ENCODE measurements around the gene HMGCS2. TPM values are rescaled to one million over a fixed set of nuclear protein-coding genes. Genes with fewer than 3 reads are reported as not detected.

The HMGCS2 gene
- total RNA-seq, 1 donor from 2014 or later: not detected

DNA sequence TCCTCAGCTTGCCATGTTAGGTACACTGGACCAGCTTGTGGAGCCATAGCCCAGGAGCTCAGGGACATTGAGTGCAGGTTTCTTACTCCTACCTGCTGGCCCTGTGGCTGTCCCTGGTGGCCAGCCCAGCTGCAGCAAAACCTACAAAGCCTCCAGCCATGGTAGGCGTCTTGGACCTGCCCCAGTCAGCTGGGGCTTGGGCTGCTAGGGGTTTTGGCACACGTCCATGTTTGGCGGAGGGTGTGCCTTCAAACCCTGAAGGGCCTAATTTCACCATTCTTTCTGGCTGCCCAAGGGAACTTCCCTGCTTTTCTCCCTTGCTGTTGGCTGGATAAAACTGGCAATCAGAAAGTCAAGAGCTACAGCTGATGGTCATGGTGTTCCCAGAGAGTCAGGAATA lies 25.4 kb downstream of the HMGCS2 start:
- Mint-ChIP-seq H3K4me1 (ENCODE audit: low read depth) (peaks cover 10% of the 10 kb centered on the region), H3K9me3 (no peaks in the 10 kb centered on the region), H3K4me3 (ENCODE audit: low read depth) (no peak overlapping the region), H3K27me3 (ENCODE audit: low read depth) (no peaks in the 10 kb centered on the region), H3K27ac (no peak overlapping the region), H3K36me3 (ENCODE audit: low read depth) (peaks cover 24% of the 10 kb centered on the region)
- no peak for DNase-seq (ENCODE audit: low spot score)
- intact Hi-C loops (cut with micrococcal nuclease): no loop called here

DNA sequence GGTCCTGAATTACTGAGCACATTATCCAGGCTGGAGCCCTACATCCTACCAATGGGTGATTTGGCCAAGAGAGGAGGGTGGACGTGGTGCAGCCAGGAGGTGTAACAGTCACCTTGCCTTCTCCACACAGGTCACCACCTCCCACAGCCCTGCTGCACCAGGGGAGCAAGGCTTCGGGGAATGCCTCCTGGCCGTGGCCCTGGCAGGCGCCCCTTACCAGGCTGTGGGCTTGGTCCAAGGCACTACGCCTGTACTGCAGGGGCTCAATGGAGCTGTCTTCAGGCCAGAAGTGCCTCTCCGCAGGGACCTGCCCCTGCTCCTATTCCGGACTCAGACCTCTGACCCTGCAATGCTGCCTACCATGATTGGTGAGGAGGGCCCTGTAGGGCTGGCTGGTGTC lies 26.0 kb downstream of the HMGCS2 start:
- no peak for DNase-seq (ENCODE audit: low spot score)
- H3K4me1 Mint-ChIP-seq (ENCODE audit: low read depth): peaks cover 10% of the 10 kb centered on the region
- peaks cover 28% of the 10 kb centered on the region for H3K36me3 Mint-ChIP-seq (ENCODE audit: low read depth)
- no peak overlapping the region for H3K4me3 Mint-ChIP-seq (ENCODE audit: low read depth)
- no peaks in the 10 kb centered on the region for H3K9me3 Mint-ChIP-seq
- intact Hi-C loops (cut with micrococcal nuclease): no loop called here
- H3K27me3 Mint-ChIP-seq (ENCODE audit: low read depth): no peaks in the 10 kb centered on the region
- H3K27ac Mint-ChIP-seq: no peak overlapping the region

DNA sequence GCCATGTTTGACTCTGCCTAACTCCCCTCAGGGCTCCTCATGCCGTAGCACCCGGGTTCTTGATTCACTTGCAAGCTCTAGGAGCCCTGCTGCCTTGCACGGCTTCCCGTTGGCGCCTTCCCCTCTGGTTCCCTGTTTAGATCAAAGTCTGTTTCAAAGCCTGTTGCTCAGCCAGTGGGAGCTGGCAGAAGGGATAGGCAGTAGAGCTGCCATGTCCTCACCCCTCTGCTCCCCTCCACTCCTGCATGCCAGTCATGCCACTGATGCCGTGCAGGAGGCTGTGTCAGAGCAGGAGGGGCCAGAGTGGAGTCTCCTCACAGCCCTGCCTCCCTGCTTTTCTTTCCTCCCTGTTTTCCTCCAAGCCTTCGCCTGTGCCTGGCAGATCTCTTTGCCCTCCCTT lies 26.5 kb downstream of the HMGCS2 start:
- no peak for DNase-seq (ENCODE audit: low spot score)
- H3K4me3 Mint-ChIP-seq (ENCODE audit: low read depth): no peak overlapping the region
- peaks cover 10% of the 10 kb centered on the region for H3K4me1 Mint-ChIP-seq (ENCODE audit: low read depth)
- H3K36me3 Mint-ChIP-seq (ENCODE audit: low read depth): peaks cover 30% of the 10 kb centered on the region
- no peaks in the 10 kb centered on the region for H3K27me3 Mint-ChIP-seq (ENCODE audit: low read depth)
- intact Hi-C loops (cut with micrococcal nuclease): no loop called here
- no peak overlapping the region for H3K27ac Mint-ChIP-seq
- H3K9me3 Mint-ChIP-seq: no peaks in the 10 kb centered on the region

DNA sequence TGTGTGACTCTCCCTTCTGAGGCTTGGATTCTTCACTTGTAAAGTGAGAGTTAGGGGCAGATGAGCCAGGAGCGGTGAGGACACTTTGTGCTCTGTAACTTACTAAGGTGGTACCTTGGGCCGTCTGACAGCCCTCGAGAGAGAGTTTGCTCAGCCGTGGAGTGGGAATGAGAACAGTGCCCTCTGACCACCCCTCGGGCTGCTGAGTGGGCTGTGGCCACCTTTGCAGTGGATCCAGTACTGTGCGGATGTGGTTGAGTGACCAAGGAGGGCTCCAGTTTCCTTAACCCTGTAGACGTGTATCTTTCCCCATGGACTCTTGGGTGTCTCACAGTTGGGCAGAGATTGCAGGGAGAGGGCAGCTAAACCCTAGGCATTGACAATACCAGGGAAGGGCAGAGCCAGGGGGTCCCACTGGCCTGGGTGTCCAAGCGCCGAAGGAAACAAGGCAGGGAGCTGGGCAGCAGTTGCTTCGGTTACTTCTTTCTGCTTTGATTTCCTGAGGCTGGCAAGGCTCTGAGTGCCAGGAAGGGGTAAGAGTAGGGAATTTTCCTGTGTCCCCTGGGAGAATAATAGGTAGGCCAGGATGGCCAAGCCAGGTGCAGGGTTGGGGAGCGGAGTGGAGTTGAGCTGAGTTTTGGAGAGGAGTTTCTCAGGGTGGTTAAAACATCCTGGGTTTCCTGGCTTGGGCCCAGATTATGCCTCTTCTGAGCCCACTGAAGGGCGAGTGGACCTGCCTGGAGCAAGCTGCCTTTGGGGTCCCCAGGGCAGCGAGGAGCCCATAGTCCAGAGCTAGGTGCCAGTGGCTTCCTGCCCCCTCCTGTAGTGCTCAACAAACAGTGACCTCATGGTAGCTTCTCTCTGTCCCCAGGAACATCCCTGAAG lies 27.6 kb downstream of the HMGCS2 start:
- H3K36me3 Mint-ChIP-seq (ENCODE audit: low read depth): peaks cover 35% of the 10 kb centered on the region
- intact Hi-C loops (cut with micrococcal nuclease): no loop called here
- DNase-seq (ENCODE audit: low spot score): no peak
- H3K4me3 Mint-ChIP-seq (ENCODE audit: low read depth): no peak overlapping the region
- peaks cover 7% of the 10 kb centered on the region for H3K4me1 Mint-ChIP-seq (ENCODE audit: low read depth)
- H3K27me3 Mint-ChIP-seq (ENCODE audit: low read depth): no peaks in the 10 kb centered on the region
- no peaks in the 10 kb centered on the region for H3K9me3 Mint-ChIP-seq
- H3K27ac Mint-ChIP-seq: no peak overlapping the region

DNA sequence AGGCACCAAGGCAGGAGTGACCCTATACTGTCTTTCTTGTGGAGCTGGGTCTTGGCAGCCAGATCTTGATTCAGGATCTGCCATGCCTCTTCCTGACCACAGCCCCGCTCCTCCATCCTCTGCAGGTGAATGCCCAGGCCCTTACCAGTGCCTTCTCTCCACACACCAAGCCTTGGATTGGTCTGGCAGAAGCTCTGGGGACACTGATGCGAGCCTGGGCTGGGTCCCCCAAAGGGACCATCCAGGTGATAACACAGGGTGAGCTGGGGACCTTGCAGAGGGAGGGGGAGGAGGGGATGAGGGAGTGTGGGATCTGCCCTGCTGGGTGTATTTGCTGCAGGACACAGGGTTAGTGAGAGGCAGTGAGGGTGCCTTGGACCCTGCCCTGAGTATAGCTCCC lies 28.4 kb downstream of the HMGCS2 start:
- no peak overlapping the region for H3K27ac Mint-ChIP-seq
- intact Hi-C loops (cut with micrococcal nuclease): no loop called here
- H3K9me3 Mint-ChIP-seq: no peaks in the 10 kb centered on the region
- no peaks in the 10 kb centered on the region for H3K27me3 Mint-ChIP-seq (ENCODE audit: low read depth)
- H3K36me3 Mint-ChIP-seq (ENCODE audit: low read depth): peaks cover 44% of the 10 kb centered on the region
- no peak for DNase-seq (ENCODE audit: low spot score)
- no peak overlapping the region for H3K4me3 Mint-ChIP-seq (ENCODE audit: low read depth)
- H3K4me1 Mint-ChIP-seq (ENCODE audit: low read depth): peaks cover 5% of the 10 kb centered on the region

DNA sequence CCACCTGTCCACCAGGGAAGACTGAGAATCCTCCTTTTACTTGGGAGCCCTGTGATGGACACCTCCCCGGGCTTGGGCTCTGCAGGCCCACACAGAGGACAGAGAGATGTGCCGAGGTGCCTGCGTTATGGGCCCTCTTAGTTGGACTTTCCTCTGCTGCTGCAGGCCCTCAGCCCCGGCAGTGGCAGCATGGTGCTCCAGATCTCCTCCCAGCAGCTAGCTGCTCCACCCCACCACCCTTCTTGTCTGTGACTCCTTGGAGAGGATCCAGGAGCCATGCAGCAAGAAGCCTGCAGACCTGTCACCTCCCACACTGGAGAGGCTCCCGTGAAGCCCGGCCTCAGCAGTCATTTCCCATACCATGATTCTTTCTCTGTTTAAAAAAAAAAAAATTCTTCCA lies 29.6 kb downstream of the HMGCS2 start:
- Mint-ChIP-seq H3K9me3 (no peaks in the 10 kb centered on the region), H3K4me3 (ENCODE audit: low read depth) (no peak overlapping the region), H3K36me3 (ENCODE audit: low read depth) (peaks cover 48% of the 10 kb centered on the region), H3K4me1 (ENCODE audit: low read depth) (peaks cover under 1% of the 10 kb centered on the region), H3K27ac (no peak overlapping the region), H3K27me3 (ENCODE audit: low read depth) (no peaks in the 10 kb centered on the region)
- intact Hi-C loops (cut with micrococcal nuclease): no loop called here
- no peak for DNase-seq (ENCODE audit: low spot score)

DNA sequence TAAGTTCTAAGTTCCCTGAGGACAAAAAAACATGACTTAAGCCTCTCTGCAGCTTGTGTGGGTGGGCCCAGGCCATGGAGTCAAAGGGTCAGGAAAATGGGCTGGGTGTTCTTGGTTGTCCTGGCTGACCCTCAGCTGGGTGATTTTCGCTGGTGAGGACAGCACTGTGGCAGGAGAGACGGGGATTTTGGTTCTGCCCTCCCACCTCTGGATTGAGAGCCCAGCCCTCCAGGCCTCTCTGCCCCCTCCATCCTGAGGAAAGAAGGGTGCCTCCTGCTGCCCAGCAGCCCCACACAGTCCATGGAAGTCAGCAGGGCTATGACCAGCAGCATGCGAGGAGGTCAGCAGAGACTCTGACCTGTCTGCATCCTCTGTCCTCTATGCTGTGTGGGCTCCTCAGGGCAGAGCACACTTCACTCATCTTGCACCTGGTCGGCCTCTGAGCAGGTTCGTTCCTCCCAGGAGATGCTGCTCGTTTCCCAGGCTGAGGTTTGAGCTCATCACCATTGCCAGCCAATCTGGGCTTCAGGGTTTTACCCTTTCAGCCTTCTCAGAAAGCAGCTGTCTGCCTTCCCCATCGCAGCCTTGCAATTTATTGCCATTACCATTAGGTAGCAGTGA lies 30.5 kb downstream of the HMGCS2 start:
- H3K27me3 Mint-ChIP-seq (ENCODE audit: low read depth): no peaks in the 10 kb centered on the region
- H3K9me3 Mint-ChIP-seq: no peaks in the 10 kb centered on the region
- no peaks in the 10 kb centered on the region for H3K4me1 Mint-ChIP-seq (ENCODE audit: low read depth)
- H3K36me3 Mint-ChIP-seq (ENCODE audit: low read depth): peaks cover 50% of the 10 kb centered on the region
- no peak overlapping the region for H3K27ac Mint-ChIP-seq
- intact Hi-C loops (cut with micrococcal nuclease): no loop called here
- no peak for DNase-seq (ENCODE audit: low spot score)
- no peak overlapping the region for H3K4me3 Mint-ChIP-seq (ENCODE audit: low read depth)

DNA sequence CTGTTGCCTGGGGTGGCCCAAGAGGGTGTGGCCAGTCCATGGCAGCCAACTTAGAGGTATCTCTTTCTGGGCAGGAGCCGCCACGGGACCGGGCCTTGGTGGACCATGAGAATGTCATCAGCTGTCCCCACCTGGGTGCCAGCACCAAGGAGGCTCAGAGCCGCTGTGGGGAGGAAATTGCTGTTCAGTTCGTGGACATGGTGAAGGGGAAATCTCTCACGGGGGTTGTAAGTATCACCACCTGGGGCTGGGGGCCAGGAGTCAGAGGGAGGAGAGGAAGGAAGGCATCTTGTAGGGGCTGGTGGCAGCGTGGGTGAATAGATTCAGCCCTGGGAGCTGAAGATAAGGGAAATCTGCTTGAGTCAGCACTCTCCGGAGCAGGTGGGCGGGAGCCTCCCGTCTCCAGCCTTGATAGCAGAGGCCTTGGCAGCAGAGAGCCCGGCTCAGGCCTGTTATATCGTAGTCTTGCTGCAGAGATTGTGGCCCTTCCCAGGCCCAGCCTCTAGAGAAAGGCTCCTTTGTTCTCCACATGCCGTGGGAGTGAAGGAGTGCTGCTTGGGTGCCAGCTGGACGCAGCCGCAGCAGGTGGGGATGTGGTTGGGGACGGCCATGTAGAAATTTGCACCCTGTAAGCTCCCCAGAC lies 31.5 kb downstream of the HMGCS2 start:
- no peaks in the 10 kb centered on the region for H3K4me1 Mint-ChIP-seq (ENCODE audit: low read depth)
- no peak overlapping the region for H3K4me3 Mint-ChIP-seq (ENCODE audit: low read depth)
- peak overlapping the region; percentile 1 for H3K27ac Mint-ChIP-seq
- intact Hi-C loops (cut with micrococcal nuclease): no loop called here
- no peaks in the 10 kb centered on the region for H3K27me3 Mint-ChIP-seq (ENCODE audit: low read depth)
- H3K36me3 Mint-ChIP-seq (ENCODE audit: low read depth): peaks cover 49% of the 10 kb centered on the region
- no peak for DNase-seq (ENCODE audit: low spot score)
- H3K9me3 Mint-ChIP-seq: no peaks in the 10 kb centered on the region

DNA sequence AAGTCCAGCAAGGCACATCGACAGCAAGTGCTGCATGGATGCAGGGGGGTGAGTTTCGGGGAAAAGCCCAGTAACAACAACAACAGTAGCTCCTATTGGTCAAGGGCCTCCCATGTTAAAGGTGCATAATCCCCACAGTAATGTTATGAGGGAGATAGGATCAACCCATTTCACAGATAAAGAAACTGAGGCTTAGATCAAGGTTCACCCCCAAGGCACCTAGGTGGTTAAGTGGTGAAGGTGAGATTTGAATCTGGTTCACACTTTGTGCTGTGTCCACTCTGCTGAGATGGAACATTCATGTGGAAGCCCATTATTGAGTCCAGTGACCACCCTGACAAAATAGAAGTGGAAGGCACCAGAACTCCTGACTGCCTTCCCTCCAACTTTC lies 32.1 kb downstream of the HMGCS2 start:
- Mint-ChIP-seq H3K36me3 (ENCODE audit: low read depth) (peaks cover 48% of the 10 kb centered on the region), H3K9me3 (no peaks in the 10 kb centered on the region), H3K27me3 (ENCODE audit: low read depth) (no peaks in the 10 kb centered on the region), H3K4me3 (ENCODE audit: low read depth) (no peak overlapping the region), H3K27ac (no peak overlapping the region), H3K4me1 (ENCODE audit: low read depth) (no peaks in the 10 kb centered on the region)
- intact Hi-C loops (cut with micrococcal nuclease): no loop called here
- no peak for DNase-seq (ENCODE audit: low spot score)

DNA sequence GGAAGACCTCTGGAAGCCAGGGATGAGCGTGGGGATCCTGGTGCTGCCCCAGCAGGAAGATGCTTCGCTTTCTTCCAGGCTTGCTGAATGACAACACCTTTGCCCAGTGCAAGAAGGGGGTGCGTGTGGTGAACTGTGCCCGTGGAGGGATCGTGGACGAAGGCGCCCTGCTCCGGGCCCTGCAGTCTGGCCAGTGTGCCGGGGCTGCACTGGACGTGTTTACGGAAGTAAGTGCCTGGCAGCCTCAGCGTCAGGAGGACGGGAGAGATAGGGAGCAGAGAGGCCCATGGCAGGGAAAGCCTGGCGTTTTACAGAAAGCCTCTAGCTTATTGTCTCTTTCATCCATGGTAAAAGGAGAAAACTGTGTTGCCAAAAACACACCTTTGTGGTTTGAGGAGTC lies 33.5 kb downstream of the HMGCS2 start:
- no peaks in the 10 kb centered on the region for H3K4me1 Mint-ChIP-seq (ENCODE audit: low read depth)
- H3K4me3 Mint-ChIP-seq (ENCODE audit: low read depth): no peak overlapping the region
- no peaks in the 10 kb centered on the region for H3K9me3 Mint-ChIP-seq
- H3K27me3 Mint-ChIP-seq (ENCODE audit: low read depth): no peaks in the 10 kb centered on the region
- no peak overlapping the region for H3K27ac Mint-ChIP-seq
- H3K36me3 Mint-ChIP-seq (ENCODE audit: low read depth): peaks cover 50% of the 10 kb centered on the region
- DNase-seq (ENCODE audit: low spot score): no peak
- intact Hi-C loops (cut with micrococcal nuclease): no loop called here

DNA sequence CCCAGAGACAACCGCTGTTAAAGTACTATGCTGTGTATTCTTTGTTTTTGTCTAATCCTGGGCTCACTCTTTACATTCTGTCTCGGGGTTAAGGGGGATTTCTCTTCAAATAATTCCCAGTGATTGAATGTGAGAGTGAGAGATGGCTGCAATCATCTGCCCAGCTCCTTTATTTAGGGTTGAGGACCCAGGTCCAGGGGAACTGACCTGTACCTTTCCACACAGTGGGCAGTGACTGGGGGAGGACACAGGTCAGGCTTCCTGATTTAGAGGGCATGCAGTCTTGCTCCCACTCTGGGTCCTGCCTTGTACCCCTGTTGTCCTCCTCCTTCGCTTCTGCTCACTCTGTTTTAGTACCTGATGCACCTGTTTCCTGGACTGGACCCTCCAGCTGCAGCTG lies 35.0 kb downstream of the HMGCS2 start:
- peaks cover 54% of the 10 kb centered on the region for H3K36me3 Mint-ChIP-seq (ENCODE audit: low read depth)
- H3K4me1 Mint-ChIP-seq (ENCODE audit: low read depth): no peaks in the 10 kb centered on the region
- H3K4me3 Mint-ChIP-seq (ENCODE audit: low read depth): no peak overlapping the region
- H3K27ac Mint-ChIP-seq: no peak overlapping the region
- intact Hi-C loops (cut with micrococcal nuclease): no loop called here
- H3K9me3 Mint-ChIP-seq: no peaks in the 10 kb centered on the region
- H3K27me3 Mint-ChIP-seq (ENCODE audit: low read depth): no peaks in the 10 kb centered on the region
- DNase-seq (ENCODE audit: low spot score): no peak

DNA sequence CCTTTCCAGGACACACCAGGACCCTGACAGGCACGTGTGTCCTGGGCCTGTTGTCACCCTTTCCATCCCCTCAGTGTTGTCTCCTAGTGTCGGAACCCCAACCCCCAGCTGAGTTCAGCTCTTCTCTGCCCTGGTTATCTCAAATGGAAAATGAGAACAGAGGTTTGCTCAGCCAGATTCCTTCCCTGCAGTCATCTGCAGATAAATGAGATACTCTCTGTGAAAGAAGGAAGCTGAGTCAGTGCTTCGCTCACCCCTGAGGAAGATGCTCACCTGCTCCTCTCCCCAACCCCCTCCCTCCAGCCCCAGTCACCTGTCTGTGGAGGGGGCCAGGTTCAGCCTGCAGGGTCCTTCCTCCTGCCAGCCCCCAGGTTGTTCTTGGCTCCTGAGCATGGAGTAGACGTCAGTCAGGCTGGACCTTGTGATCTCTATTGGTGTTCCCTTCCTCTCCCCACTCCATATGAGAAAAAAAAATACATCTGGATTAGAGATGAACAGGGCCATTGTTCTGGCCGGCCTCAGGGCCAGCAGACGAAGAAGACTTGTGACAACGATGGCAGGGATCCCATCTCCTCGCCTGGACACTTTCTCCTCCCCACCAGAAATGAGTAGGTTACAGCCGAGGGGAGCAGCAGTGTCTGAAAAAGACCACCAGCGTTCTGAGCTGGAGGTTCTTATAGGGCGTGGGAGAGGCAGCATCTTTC lies 36.1 kb downstream of the HMGCS2 start:
- no peak overlapping the region for H3K27ac Mint-ChIP-seq
- intact Hi-C loops (cut with micrococcal nuclease): no loop called here
- no peaks in the 10 kb centered on the region for H3K4me1 Mint-ChIP-seq (ENCODE audit: low read depth)
- DNase-seq (ENCODE audit: low spot score): no peak
- H3K9me3 Mint-ChIP-seq: no peaks in the 10 kb centered on the region
- H3K27me3 Mint-ChIP-seq (ENCODE audit: low read depth): no peaks in the 10 kb centered on the region
- no peak overlapping the region for H3K4me3 Mint-ChIP-seq (ENCODE audit: low read depth)
- peaks cover 60% of the 10 kb centered on the region for H3K36me3 Mint-ChIP-seq (ENCODE audit: low read depth)

Data from activated T-helper 2 cell treated with anti-CD3 and anti-CD28 coated beads, Interferon-gamma antibody, Interleukin-2, Interleukin-4, amounts not matched to agents 10 μg/mL and 5 μg/mL and 100 μg/mL, durations not matched to agents 14 hours and 24 hours and 36 hours (primary cell).